GM18870 (cell line): ENCODE measurements around the gene ZNF14.
"Not testable (repeated sequence)": the region's sequence is repeated elsewhere in the genome, so short reads cannot be mapped to it uniquely, and the experiment has no call there.

Experiments
- ATAC-seq: cut with Tn5 transposase; IDR thresholded peaks from one replicate; pipeline ENCODE4 v1.9.1; 2021; ENCODE audit warnings: moderate library complexity; ENCODE audit not compliant: unreplicated experiment

ZNF14 gene

GRCh38 chr19:19747357-19748220 is 14.7 kb upstream of the ZNF14 start:
- no peak for ATAC-seq

GRCh38 chr19:19746286-19747213 is 13.6 kb upstream of the ZNF14 start:
- no peak for ATAC-seq

- no peak for ATAC-seq
Observed at GRCh38 chr19:19745496-19746285, 12.8 kb upstream of the ZNF14 start.

GRCh38 chr19:19744641-19745040 is 11.7 kb upstream of the ZNF14 start:
- ATAC-seq, result no peak

- ATAC-seq, result not testable (repeated sequence)
Observed at GRCh38 chr19:19743921-19744320, 11.0 kb upstream of the ZNF14 start.

GRCh38 chr19:19743176-19743575 is 10.3 kb upstream of the ZNF14 start:
- no peak for ATAC-seq

- ATAC-seq, result no peak
Observed at GRCh38 chr19:19742773-19743172, 9.9 kb upstream of the ZNF14 start.

- ATAC-seq, result no peak
Observed at GRCh38 chr19:19741184-19741583, 8.3 kb upstream of the ZNF14 start.

- ATAC-seq, result no peak
Observed at GRCh38 chr19:19740755-19741154, 7.8 kb upstream of the ZNF14 start.

GRCh38 chr19:19738564-19738963 is 5.7 kb upstream of the ZNF14 start:
- ATAC-seq, result no peak

- ATAC-seq, result no peak
Observed at GRCh38 chr19:19737559-19738332, 4.8 kb upstream of the ZNF14 start.

- ATAC-seq, result no peak
Observed at GRCh38 chr19:19721896-19722295, 11.0 kb downstream of the ZNF14 start.

GRCh38 chr19:19719798-19720197 is 13.1 kb downstream of the ZNF14 start:
- ATAC-seq, result no peak

GRCh38 chr19:19711934-19712828 is 20.7 kb downstream of the ZNF14 start:
- no peak for ATAC-seq

- ATAC-seq, result no peak
Observed at GRCh38 chr19:19711306-19711933, 21.5 kb downstream of the ZNF14 start.

GRCh38 chr19:19710506-19710905 is 22.4 kb downstream of the ZNF14 start:
- ATAC-seq, result no peak

GRCh38 chr19:19704836-19705235 is 28.1 kb downstream of the ZNF14 start:
- no peak for ATAC-seq

- ATAC-seq, result not testable (repeated sequence)
Observed at GRCh38 chr19:19700493-19700892, 32.4 kb downstream of the ZNF14 start.

- no peak for ATAC-seq
Observed at GRCh38 chr19:19697589-19697988, 35.3 kb downstream of the ZNF14 start.
